Stimulated activated CD4-positive, alpha-beta T cell treated with anti-CD3 and anti-CD28 coated beads, Interleukin-1b, Interleukin-23, amount 100 ng/mL, for 4 hours (primary cell): ENCODE data around the gene ACO1.

Experiments used
- DNase-seq, 2 donors: peaks; one replicate each; pipeline ENCODE4 v3.0.0-alpha.2; 2020; ENCODE audit warnings: low read depth in 2 of 2

The ACO1 gene

DNA sequence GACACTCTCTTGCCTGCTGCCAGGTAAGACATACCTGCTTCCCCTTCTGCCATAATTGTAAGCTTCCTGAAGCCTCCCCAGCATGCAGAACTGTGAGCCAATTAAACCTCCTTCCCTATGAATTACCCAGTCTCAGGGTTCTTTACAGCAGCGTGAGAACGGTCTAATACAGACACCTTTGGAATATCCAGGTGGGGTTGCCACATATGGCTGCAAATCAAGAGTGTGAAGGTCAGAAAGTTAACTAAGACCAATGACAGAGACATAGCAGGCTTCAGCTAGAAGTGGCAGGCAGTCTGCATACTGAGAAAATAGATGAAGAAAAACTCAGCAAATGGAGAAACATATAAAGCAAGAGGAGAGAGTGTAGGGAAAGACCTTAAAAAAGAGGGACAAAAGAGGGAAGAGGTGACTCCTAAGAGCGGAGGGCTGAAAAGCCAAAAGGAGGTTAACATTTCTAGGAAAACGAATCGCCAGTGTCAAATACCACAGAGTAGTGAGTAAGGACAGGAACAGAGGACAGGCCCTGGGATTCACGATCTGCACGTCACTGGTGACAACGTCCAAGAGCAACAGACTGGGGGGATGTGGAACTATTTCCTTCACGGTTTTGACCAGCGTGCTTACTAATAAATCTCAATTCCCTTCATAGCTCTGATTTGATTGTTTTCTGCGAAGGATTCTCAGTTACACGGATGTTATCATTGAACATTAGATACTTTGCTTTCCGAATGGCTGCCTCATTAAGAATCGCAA is 1.7 kb upstream of the ACO1 start:
- DNase-seq: no peak

DNA sequence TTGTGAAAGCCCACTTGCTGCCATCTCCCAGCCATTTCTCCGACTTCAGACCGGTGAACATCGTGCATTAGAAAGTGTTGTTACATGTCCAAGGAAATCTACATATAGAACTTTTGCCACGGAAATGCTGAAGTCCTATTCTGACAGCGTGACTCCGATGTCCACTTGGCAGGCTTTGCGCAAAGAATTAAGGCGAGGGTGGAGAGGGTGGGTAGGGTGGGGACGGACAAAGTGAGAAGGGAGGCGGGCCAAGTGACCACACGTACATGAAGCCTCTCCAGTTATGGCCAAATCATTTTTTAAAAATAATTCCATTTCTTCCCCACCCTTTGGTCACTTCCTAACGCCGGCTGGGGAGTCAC is 460 bp upstream of the ACO1 start:
- DNase-seq: no peak

DNA sequence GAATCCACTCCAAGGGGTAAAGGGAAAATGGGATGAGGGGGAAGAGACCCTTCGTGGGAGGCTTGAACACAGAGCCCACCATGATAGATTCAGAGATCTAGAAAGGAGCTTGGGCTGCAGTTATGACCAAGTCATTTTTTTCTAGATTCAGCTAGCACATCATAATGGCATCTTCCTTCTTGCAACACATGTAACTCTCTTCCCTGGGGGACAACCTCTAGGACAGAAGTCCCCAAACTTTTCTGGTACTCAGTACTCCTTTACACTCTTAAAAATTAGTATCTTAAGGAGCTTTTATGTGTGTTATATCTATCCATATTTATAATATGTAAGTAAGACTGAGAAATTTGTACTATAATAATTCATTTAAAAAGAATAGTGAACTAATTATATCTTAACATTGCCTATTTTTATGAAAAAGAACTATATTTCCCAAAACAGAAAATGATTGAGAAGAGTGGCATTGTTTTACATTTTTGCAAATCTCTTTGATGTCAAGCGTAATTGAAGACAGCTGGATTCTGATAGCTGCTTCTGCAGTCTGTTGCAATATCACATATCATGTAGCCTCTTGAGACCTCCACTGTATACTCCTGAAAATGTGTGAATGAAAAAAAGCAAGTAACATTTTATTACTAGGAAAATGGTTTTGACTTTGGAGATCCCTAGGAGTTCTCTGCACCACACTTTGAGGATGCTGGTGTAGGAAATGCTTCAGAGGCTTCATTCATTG is 875 bp downstream of the ACO1 start:
- DNase-seq: no peak

DNA sequence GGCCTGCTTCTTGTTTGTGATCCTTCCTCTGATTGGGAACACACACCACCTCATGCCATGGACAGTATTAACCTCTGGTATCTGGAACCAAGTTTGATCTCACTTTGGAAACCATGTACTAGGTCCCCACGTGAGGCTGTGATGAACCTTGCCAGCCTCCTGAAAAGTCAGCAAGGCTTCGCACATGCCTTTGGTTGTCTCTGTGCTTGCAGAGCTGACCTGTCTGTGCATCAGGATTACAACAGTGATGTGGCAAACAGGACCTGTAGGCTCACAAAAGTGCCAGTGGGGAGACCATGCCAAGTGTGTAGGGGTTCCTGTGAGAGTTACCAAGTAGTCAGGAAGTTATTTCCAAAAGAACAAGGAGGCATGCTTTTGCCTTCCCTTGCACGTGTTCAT is 1.4 kb downstream of the ACO1 start:
- DNase-seq: no peak

DNA sequence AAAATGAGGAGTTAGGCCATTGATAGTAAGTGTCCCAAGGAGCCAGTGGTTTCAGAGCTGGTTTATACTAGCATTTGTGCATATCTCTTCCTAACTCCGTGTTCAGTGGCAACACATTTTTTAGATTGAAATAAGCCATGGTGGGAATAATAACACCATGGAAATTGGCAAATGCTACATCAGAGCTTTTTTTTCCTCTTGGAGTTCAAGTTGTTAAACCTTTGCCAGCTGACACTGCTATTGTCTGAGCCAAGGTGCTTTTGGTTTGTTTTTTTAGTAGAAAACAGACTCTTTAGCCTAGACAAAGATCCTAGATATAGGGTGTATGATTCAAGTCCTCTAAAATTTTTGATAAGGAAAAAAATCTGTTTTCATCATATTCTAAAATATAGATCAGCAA is 2.8 kb downstream of the ACO1 start:
- no peak for DNase-seq

DNA sequence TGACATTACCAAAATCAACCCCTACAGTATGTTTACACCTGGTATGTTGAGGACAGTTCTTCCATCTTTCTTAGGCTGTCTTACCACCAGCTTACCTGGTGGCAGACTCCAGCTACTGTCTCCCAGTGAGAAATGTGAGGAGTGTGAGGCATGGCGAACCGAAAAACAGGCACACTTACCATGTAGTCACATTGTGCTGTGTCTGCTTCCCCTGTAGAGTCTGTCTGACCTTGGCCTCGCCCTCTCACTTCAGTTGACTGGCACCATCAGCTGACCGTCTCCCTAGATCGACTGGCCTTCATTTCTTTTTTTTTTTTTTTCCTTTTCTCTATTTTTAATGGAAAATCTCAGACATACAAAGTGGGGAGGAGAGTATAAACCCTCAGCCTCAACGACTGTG is 4.9 kb downstream of the ACO1 start:
- no peak for DNase-seq

DNA sequence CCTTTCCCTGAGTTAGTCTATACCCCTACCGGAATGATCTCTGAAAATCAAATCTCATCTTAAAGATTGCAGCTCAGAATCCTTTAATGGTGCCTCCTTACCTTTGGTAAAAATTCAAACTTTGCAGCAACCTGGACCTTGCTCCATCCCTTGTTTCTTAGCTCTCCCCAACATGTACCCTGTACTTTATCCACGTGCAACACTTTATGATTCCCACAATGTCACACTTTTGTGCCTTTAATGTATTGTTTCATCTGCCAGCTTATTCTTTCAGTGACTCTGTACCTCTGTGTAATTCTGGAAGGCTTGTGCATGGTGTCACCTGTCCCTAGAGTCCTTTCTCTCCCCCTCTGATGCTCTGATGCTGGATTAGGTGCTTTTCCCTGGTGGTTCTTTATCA is 9.5 kb downstream of the ACO1 start:
- DNase-seq: no peak

DNA sequence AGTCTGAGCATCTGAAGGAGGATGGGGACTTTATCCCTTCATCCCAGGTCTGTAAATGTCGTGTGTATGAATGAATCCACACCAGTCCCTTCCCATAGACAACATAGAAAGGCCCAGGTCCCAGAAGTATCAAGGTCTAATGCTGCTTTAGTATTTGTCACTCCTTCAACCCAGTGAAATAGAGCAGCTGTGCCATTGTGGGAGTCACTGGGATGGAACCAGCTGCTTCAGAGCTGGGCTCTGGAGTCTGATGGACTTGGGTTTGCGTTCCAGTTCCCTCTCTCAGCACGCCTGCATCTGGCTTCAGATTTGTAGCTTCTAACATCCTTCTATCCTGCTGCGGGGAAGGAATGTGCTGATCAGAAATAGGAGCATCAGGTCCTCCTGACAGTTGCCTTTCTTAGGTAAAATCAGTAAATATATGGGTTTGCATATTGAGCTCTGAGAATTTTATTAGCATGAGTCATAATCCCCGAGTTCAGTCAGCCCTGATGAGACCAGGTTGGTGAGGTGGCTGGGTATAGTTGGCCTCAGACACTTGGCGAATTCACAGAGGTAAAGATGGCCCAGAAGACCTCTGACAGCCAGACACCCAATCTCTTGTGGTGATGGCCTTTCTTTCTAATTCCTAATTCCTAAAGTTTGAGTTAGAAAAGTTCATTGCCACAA is 10.1 kb downstream of the ACO1 start:
- no peak for DNase-seq

DNA sequence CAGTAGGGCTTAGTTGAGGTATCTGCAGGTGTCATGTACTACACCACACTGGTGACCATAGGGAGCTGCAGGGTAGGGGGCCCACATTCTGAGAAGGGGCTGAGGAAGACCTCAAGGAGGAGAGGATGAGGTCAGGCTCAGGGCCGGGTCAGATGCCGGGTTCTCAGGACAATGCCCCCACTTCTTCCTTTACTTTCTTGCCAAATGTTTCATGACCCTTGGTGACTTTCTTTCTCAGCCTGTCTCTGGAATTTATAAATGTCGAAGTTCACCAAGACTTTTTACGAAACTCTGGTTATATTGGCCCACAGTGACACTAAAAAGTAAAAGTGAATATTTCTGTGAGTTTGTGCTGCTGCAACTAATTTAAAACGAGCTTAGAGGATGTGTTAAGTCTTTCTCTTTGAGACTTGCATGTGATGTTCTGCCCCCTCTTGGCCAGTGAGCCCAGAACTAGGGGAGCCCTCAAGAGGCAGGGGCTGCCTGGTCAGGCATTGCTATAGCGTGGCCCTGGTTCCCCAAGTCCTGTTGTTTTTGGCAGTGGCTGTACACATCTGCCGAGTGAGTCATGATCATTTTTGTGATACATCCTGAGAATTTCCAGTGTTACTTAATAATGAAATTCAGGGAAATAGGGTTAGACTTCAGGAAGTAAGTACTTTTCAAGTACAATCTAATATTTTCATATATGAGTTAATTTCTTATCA is 11.2 kb downstream of the ACO1 start:
- no peak for DNase-seq

DNA sequence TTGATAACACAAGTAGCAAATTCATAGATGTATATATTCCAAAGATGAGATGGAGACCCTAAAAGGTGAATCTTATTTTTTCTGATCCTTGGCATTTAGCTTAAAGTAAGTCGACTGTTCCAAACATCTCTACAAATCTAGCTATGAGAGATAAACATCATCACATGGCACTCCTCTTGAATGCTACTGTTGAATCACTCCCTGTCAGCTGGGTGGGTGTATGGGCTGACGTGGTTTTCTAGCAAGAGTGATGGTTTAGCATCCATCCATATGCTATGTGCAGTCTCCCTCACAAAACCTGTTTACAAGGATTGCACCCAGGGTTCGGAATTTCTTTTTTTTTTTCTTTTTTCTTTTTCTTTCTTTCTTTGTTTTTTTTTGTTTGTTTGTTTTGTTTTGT is 13.8 kb downstream of the ACO1 start:
- DNase-seq: no peak

DNA sequence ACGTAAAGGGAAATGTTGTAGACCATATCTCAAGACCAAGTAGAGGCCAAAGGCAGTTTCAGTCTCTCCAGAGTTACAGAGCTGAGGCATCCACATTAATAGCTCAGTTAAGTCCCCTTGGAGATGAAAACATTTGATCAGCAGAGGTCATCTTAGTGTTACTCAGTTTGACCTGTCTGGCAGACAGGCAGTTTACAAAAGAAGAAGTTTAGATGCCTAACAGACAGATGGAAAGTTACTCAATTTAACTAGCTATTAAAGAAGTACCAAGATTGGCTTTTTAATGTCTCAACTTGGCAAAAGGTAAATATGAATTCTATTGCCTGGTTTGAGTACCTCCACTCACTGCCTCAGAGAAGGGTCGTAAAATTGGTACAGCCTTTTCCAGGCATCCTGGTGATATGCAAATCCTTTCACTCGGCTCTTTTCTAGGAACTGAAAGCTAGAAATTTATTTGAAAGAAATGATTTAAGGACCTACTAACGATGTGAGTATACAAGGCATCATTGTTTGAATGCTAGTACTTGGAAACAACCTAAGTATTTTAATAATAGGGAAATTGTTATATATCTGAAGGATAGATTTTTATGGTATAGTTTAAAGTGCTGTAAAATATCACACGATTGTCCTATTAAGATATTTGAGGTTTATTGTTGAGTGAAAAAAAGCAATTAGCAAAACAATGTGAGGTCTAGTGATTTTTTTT is 14.8 kb downstream of the ACO1 start:
- DNase-seq: no peak

DNA sequence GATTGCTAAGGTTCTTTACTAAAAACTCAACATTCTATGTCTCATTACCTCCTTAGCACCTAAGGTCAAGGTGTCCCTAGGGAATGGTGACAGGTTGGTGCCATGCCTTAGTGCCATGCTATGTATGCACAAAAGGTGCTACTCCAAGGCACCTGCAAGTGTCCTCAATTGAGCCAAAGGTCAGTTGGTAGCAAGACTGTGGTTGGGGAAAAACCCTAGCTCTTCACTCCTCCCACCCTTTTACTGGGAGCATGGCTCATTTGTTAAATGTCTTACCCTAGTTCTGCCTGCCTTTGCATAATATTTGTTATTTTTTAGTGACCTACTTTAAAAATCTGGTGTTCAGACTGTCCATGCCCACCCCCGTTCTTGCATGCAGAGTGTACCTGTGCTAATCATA is 17.0 kb downstream of the ACO1 start:
- DNase-seq: no peak

DNA sequence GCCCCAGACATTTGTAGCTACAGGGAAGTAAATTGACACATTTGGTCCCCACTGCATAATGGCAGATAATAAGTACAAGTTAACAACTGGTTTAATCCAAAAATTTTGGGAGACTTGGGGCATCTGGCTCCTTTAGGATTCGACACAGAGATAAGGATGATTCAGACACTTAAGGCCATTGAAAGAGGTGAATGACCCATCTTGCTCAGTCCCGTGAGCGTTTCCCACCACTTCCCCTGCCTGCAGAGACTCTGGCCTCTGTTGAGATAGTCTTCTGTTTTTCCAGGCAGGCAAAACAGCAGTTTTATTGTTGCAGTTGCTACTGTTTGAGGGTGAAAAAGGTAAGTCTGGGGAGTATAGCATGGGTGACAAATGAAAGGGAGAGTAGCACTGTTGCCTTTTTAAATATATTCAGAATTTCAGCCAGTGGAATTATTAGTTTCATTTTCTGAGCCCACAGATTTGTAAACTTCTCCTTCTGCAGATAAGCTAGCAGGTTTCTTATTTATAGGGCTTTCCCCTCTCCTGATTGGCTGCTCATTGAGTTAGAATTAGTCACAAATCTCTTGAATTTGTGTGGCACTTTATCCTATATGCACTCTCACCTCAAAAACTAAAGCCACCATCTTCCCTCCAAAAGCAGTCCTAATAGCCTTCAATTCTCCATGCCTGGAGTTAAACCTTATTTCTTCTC is 19.3 kb downstream of the ACO1 start:
- no peak for DNase-seq

DNA sequence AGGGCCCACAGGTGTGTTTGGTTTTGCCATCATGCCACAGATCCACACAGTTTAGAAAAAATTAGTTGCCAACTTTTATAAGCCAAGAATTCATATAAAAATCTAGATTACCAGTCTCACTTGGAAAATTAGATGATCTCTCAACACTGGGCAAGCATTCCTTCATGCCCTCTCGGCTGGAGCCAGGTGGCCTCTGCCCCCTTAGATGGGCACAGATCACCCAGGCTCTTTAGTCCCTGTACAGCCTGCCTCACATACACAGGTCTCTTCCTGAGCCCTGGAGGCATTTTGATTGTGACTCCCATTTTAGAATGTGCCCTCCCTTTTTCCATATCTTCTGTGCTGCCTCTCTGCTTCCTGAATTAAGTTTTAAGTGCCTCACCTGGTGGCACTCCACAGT is 20.0 kb downstream of the ACO1 start:
- no peak for DNase-seq

DNA sequence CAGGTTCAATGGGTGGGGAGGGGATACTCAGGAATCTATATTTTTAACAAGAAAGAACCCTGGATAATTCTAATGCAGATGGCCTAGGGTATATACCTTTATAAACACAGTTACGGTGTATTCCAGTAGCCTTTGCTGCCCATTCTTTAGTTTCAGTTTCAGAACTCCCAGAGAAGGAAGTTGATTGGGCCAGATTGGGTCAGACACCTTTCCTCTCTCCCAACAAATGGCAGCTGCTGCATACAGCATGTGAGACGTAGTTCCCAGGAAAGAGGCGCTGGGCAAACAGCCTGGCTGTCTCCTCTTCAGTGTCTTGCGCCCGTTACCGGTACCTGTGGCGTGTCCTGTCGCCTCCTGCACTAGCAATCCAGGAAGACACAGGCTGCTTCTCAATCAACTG is 20.4 kb downstream of the ACO1 start:
- no peak for DNase-seq

DNA sequence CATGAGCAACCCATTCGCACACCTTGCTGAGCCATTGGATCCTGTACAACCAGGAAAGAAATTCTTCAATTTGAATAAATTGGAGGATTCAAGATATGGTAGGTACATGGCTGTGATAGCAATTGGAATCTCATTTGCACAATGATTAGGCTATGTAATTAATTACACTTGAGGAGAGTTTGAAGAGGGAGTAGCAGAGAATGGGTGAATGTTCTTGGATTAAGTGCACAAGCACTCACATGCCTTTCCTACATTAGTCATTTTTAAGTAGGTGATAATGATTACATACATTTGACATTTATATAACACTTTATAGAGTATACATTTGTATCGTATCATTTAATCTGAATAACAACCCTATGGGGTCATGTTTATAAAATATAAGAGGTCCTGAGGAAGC is 21.1 kb downstream of the ACO1 start:
- DNase-seq: no peak

DNA sequence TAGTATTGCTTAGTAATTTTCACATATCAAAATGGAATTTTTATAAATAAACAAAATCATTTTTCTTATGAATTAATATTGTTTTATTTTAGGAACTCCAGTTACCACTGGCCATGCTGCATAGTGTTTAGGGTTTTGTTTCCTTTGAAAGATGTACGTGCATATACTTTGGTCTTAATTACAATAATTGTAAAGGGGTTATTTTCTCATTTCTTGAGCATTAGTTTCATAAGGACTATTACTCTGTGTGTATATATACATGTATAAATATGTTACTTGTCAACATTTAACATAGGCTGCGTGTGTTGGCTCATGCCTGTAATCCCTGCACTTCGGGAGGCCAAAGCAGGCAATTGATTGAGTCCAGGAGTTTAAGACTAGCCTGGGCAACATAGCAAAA is 21.6 kb downstream of the ACO1 start:
- no peak for DNase-seq

DNA sequence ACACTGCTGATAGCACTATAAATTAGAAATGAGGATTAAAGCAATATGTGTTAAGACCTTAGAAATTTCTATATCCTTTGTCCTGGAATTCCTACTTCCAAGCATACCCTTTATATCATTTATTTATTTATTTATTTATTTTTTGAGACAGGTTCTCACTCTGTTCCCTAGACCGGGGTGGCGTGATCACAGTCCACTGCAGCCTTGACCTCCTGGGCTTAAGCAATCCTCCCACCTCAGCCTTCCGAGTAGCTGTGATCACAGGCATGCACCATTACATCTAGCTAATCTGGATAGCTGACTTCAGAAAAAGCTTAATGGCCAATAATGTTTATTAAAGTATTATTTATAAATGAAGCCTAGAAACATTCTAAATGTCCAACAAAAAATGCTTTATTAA is 27.3 kb downstream of the ACO1 start:
- no peak for DNase-seq

DNA sequence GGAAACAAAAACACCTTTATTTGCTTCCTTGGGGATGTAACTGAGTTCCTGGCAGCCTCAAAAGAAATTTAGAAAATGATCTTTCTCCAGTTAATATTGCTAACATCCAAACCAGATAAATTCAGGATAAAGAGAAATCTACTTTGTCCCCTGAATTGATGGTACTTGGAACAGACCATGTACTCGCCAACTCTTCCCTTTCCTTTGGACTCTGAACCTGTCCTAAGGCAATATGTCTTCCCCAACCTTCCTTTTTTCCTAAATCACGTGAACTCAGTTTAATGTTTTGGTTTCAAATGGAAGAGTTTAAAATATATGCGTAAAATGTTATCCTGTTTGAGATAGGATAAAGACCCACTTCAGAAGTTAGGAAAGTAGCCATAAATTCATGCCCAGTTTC is 28.0 kb downstream of the ACO1 start:
- DNase-seq: no peak

DNA sequence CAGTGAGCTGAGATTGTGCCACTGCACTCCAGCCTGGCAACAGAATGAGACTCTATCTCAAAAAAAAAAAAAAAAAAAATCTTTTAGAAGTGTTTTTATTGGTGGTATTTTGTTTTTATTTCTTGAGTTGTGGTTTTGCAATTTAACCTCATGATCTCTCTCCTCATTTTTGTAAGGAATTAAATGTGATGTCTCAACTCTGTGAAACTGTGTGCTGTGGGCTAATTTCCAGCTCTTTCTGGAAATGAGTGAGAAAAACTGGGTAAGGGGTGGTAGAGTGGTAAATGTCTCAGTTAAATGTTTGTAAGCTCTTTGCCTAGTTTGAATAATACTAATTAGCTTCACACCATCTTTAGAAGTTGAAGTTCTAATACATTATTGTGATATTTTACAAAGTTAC is 29.0 kb downstream of the ACO1 start:
- DNase-seq: no peak

DNA sequence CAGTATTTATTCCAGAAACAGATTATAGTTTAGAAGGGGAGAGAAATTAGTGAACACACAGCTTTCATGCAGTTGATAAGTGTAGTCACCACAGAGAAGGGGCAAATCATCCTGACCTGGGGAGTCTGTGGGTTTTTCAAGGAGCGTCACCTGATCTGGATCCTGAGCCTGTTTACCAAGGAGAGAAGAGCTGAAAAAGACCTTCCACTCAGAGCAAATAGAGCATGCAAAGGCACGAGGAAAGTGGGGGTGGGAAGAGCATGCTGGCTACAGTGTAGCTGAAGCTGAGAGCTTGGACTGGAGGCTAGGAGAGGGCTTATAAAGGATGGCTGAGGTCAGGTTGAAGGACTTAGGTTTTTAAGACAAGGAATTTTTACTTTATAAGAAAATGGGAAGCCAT is 30.4 kb downstream of the ACO1 start:
- DNase-seq: no peak
